GM23338 (cell line): Measurements from ENCODE around the gene RPS6KA5.

Source experiments
- CREB1 ChIP-seq: fragments of 250-450 bp; sonication (Bioruptor Pico); IDR thresholded peaks from 2 replicates; pipeline ENCODE4 v1.5.0; 2020; ENCODE audit warnings: low read depth, mild to moderate bottlenecking, moderate library complexity
- CTCF ChIP-seq, 2 experiments: fragments of 200-600 bp in 1 of 2; sonication (generic) in 1 of 2; conservative IDR thresholded peaks; 2 replicates each; pipeline versions ENCODE4 v1.5.1 to v1.6.1; 2016 to 2017; ENCODE audit warnings: antibody characterized with exemption in 2 of 2, low read depth in 2 of 2, mild to moderate bottlenecking in 2 of 2, moderate library complexity in 1 of 2

GRCh38 chr14:91080071-91080470, 19.6 kb upstream of the RPS6KA5 start:
- no peak for TF ChIP-seq CREB1 (CRISPR knock-in tag)
- no peak for TF ChIP-seq CTCF (conservative IDR thresholded peaks at IDR 0.05; ENCODE audit: low read depth in 2 of 2)
